DMS153 treated with DMSO at 0.1 percent for 48 hours (cell line): ENCODE results near the gene CLBA1.
A peak's percentile ranks its signal among the peaks of the same experiment; 100 is the strongest.

Experiments used
- DNase-seq: peaks from one replicate; lab custom pipeline; 2025; ENCODE audit not compliant: unreplicated experiment; lab: John Stamatoyannopoulos, UW

CLBA1 gene

DNA sequence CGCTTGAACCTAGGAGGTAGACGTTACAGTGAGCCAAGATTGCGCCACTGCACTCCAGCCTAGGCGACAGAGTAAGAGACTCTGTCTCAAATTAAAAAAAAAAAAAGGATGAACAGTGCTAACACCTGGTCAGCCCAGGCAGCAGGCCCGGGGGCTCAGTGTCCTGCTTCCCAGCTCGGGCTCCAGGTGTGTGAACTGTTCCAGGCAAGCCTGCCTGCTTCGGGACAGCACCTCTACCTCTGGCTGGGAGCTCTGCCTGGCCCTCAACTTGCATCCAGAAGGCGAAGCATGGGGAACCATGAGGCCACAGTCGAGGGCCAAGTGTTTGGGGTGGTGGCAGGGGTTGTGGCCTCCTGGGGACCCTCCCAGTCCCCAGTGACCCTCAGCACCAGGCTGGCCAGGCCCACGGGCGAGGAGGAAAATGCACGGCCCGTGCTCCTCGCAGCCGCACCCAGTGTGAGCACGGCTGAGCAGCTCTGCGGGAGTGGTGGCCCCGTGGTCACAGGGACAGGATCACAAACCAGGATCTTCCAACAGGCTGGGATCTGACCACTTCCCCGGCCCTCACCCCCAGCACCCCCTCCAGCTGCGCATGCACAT lies 19.8 kb downstream of the CLBA1 start:
- DNase-seq: no peak

DNA sequence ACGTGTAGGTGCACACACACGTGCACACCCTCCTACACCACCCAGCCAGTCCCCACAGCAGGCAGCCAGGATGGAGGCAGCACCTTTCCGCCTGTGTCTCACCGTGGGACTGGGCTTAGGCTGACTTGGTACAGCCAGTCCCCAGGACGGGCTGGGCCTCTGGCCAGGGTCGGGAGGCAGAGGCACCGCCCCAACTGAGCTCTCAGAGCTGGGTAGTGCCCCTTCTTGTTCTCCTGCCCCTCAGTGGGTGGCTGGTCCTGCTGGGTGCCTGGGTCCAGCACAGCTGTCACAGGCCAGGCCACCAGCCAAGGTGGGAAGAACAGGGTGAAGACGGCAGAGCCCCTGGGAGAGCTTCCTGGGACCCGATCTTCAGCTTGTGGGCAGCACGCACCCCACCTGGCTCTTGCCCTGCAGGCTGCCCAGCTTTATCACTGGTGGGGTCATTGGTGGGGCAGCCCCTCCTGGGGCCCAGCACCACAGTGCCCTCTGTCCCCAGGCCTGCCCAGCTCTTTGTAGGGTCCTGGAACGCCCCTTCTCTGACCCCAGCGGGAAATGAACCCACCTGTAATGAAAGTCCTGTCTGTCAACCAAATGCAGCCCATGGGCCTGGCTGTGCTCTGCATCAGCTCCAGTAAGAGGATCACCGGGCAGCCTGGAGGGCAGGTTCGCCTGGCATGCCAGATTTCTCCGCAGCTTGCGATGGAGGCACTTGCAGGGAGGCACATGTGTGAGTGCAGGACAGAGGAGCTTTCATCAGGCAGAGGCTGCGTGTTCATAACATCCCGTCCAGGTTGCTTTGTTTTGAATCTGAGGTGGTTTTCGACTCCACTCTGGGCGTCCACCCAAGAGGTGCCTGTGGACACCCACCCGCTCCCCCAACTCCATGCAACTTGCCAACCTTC lies 20.6 kb downstream of the CLBA1 start:
- no peak for DNase-seq

GRCh38 chr14:105006831-105007592 lies 21.4 kb downstream of the CLBA1 start:
- DNase-seq: no peak

DNA sequence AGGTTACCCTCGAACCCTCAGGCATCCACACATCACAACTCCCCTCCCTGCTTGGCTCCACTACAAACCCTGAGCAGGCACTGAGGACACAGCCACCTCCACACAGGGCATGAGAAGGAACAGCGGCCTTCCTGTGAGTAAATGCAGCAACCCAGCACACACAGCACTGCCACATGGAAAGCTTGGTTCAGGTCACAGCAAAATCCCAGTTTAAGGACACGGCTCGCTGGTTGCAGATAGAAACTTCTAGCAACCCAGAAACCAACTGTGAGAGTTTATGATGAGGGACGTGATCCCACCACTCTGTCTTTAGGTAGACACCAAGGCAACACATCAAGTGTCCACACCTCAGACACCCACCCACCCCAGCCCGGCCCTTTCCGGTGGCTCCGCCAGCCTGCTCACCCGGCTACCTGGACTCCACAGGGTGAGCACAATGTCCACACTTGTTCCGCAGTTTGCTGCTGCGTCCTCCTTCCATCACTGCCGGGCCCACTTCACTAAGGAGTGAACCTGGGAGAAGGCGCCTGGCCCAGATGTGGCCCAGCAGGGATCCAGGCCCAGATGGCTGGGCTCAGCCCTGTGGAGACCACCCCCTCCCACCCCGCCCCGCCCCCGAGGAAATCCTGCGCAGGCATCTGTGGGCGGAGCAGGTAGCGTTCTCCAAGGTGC lies 22.1 kb downstream of the CLBA1 start:
- no peak for DNase-seq

DNA sequence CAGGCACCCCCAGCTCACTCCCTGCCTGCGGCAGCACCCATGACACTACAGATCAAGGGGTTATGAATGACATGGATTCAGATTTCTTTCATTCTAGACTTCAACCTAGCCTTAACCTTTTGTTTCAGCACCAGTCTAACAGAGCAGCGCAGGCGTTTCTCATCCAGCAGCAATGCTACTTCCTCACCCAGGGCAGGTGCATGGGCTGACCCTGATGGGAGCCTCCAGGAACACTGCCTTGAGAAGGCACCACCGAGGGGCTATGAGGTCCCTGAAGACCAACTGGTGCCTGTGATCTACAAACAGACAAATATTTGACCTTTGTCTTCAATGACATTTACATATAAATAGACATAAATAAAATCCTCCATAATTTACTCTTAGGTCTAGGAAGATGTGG lies 24.5 kb downstream of the CLBA1 start:
- DNase-seq: no peak

GRCh38 chr14:105010891-105011291 lies 25.3 kb downstream of the CLBA1 start:
- no peak for DNase-seq

- no peak for DNase-seq
Observed at GRCh38 chr14:105011312-105011990, 25.9 kb downstream of the CLBA1 start.

DNA sequence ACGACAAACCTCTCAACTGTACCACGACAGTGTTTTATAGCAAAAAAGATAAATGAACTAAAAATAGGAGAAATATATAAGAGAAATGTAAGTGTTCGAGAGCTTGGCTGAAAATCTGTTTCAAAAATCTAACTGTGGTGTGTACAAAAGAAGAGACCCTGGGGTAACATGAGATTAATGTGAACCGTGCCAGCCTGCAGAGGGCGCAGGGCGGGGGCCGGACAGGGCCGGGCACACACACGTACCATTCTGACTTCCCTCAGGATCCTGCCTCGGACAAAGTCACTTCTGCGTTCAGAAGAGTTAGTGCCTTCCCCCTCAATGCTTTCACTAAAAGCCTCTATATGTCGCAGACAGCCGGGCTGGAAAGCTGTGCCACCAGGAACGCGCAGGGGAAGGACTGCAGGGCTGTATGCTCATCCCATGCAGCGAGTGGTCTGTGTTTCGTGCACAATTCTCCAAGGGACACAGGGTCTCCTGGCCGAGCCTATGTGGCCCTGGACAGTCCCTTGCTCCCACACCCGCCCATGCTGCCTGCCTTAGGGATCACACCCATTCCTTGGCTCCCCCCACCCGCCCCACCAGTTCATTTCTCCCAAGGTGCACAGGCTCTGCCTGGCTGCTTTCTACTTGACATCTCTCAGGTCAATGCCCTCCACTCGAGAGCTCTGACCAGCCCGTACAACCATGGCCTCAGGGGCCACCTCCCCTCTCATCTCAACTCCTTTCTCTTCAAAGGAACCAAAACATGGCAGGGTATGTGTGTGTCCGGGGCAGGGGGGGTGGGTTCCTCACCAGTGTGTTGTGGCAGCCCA lies 26.8 kb downstream of the CLBA1 start:
- no peak for DNase-seq

DNA sequence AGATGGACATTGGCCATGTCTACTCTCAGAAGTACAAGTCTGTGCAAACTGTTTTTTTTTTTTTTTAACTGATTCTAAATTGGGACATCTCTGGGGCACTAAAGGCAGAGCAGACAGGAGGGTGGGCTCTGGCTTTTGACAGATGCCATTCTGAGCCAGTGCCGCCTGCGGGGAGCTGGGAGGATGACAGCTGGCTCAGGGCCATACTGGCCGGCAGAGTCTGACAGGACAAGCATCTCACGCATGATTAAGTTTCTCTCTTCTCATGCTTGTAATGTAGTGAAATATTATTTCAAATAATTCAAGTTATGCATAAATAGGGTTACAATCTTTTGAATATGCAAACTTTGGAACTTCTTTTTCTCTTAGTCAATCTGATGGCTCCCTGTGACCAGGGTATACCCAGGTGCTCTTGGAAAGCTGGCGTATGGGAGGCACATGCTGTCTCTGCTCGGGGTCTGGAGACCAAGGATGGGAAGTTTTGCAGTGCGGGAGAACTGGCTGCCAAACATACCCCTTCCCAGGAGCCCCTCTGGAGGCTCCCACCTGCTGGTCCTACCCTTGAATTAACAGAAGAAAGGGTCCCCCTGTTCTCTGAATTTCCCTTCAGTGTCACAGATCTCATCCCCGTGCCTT lies 27.7 kb downstream of the CLBA1 start:
- DNase-seq: no peak

DNA sequence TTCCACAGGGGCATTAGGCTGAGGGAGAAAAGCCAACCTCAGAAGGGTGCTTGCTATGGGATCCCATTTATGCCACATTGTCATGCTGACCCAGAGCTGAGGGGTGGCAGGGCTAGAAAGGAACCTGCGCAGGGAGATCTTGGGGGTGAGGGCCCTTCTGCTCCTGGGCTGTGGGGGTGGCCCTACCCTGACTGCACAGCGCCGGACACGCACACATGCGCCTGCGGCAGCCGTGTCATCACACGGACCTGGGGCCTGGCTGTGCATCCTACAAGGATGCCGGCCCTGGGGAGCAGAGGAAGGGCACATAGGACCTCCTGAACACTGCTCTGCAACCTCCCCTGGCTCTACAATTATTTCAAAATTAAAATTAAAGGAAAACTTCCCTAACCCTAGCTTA lies 28.4 kb downstream of the CLBA1 start:
- DNase-seq: no peak

- DNase-seq: no peak
Observed at GRCh38 chr14:105014631-105015030, 29.0 kb downstream of the CLBA1 start.

- no peak for DNase-seq
Observed at GRCh38 chr14:105015242-105015641, 29.7 kb downstream of the CLBA1 start.

DNA sequence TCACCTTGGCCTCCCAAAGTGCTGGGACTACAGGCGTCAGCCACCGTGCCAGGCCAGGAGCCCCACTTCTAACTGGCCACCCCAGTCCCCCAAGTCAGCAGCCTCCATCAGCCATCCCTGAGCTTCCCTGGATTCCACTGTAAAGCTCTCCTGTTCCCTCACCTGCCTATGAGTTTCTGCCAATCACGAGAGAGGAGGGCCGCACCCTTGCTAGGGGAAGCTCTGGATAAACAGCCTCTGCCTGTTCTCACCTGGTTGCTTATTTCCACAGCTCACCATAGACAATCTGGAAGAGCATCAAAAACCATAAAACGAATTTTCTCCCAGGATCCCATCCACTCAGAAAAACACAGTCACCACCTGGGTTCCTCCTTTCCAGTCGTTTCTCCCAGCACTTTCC lies 30.3 kb downstream of the CLBA1 start:
- no peak for DNase-seq

- no peak for DNase-seq
Observed at GRCh38 chr14:105018414-105018813, 32.8 kb downstream of the CLBA1 start.

GRCh38 chr14:105019861-105020814 lies 34.5 kb downstream of the CLBA1 start:
- DNase-seq: no peak

DNA sequence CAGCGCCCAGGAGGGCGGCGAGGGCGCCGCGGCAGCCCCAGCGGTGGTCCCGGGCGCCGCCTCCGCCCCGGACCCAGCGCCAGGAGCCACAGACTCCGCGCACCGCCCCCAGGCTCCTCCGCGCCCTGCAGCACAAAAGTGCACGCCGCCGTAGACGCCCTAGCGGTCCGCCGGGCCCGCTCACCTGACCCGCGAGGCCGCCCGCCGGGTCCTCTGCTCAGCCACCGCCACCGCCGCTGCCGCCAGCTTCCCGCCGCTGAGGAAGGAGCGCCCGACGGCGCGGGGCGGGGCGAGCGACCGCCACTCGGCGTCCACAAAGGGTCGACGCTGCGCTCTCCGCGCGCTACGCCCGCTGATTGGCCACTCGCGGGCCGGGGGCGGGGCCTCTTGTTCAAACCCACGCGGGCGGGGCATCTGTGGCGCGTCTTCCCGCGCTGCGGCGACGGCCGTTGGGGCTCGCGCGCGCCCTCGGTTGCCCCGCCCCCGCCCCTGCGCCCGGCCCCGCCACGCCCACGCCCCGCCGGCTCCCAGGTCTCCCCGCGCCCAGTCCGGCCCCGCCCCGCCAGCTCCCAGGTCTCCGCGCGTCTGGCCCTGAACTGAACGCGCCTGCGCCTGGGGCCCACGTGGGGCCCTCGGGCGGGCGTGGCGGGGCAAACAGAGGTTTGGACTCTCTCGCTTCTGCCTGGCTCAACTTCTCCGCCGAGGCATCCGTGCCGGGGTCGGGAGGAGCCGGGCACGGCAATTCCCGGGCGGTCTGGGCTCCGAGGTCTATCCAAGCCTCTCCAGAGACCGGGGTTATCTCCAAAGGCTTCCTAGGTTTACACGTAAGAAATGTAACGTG lies 35.4 kb downstream of the CLBA1 start, which contains the start of gene CDCA4:
Gene CDCA4, minus strand, starts transcription at position 269 of the 841 bp plus-strand sequence. CDS start 9,154 bp downstream, outside the sequence.
- peak; percentile 59 for DNase-seq

DNA sequence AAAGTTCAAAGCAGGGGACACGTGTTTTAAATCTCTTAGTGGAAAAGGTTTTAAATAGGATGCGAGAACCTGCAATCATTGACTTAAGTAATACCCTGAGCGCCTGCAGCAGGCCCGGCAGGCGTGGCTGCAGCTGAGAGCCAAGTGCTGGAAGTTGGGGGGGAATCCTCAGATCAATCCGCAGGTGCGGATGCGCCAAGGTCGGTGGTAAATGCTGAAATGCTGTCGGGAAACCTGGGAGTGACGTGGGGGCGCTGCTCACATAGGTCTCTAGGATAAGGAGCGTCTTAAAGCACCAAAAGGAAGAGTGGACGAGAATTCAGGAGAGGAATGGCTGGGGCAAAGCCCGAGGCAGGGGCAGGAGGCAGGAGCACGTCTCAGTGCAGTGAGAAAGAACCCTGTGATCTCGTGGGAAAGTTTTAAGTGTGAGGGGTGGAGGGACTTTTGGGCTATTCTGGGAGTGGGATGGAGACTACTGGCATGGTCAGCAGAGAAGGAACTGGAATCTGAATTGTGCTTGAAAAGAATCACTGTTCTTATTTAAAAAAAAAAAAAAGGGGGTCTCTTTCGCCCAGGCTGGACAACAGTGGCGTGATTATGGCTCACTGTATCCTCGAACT lies 36.2 kb downstream of the CLBA1 start:
- DNase-seq: no peak
